Lower leg skin (tissue), 4 donors: ENCODE results near the gene AQP12A. TPM values are rescaled to one million over a fixed set of nuclear protein-coding genes. Genes with fewer than 3 reads are reported as not detected.

Source experiments
- DNase-seq, 2 donors: peaks; one replicate each; pipeline ENCODE4 v3.0.0-alpha.2; 2019; ENCODE audit warnings: low spot score in 2 of 2
- H3K4me3 ChIP-seq: fragments of 200-600 bp; sonication (generic); 2 replicates; pipeline ENCODE4 v1.5.1; 2017; ENCODE audit warnings: mild to moderate bottlenecking, low read depth; ENCODE audit not compliant: poor library complexity, severe bottlenecking
- POLR2A ChIP-seq, 2 donors: fragments of 450-650 bp; IDR thresholded peaks; one replicate each; pipeline ENCODE4 v1.6.1; 2016 to 2017; ENCODE audit warnings: antibody characterized with exemption in 2 of 2, mild to moderate bottlenecking in 1 of 2, moderate library complexity in 1 of 2
- WGBS, 2 donors: methylation state at CpG; one replicate each; pipeline ENCODE4 v1.1.5; 2018; 5-methylcytosine and 5-hydroxymethylcytosine counted together
- intact Hi-C: fragments of 100-400 bp; cut with DNase I; formaldehyde crosslinking; loops from one replicate; pipeline ENCODE4 v1.15.0; 2023; ENCODE audit warnings: low total_unique reads
- total RNA-seq, 4 donors: library from RNA; depleted of rRNA; stranded (reverse); fragments of >200 nt; gene quantifications; one replicate each; pipeline ENCODE4 v1.1.0, GENCODE V29; 2016
- TF ChIP-seq, protein P1 (sequence below), 3 donors: fragments of 450-650 bp; IDR thresholded peaks; one replicate each; pipeline ENCODE4 v1.5.1; 2016; ENCODE audit warnings: antibody characterized with exemption in 3 of 3, mild to moderate bottlenecking in 3 of 3, moderate library complexity in 2 of 3

Gene AQP12A
- total RNA-seq, 4 donors from 2014 or later: not detected

DNA sequence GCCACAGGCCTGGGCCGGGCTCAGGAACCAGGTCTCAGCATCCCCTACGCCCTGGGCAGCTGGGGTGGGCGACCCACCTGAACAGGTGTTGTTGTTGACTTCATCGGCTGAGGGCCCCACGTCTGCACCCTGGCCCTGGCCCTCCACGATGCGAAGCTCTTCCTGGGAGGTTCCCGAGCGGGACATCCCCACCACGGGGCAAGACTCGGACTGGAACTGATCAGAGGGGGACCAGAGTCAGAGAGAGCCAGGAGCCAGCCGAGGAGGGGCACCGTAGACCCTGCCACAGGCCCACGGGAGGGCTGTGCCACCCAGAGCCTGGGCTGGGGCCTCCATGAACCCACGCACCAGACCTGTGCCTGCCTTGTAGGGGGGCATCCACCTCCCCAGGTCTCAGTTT lies 54.3 kb downstream of the AQP12A start:
- H3K4me3 ChIP-seq: no peak overlapping the region
- WGBS, 2 donors: 89 to 94% methylated on average over 7 to 15 of the region's 15 CpGs
- DNase-seq: no peak
- intact Hi-C loops: no loop called here
- TF ChIP-seq, protein P1, sequence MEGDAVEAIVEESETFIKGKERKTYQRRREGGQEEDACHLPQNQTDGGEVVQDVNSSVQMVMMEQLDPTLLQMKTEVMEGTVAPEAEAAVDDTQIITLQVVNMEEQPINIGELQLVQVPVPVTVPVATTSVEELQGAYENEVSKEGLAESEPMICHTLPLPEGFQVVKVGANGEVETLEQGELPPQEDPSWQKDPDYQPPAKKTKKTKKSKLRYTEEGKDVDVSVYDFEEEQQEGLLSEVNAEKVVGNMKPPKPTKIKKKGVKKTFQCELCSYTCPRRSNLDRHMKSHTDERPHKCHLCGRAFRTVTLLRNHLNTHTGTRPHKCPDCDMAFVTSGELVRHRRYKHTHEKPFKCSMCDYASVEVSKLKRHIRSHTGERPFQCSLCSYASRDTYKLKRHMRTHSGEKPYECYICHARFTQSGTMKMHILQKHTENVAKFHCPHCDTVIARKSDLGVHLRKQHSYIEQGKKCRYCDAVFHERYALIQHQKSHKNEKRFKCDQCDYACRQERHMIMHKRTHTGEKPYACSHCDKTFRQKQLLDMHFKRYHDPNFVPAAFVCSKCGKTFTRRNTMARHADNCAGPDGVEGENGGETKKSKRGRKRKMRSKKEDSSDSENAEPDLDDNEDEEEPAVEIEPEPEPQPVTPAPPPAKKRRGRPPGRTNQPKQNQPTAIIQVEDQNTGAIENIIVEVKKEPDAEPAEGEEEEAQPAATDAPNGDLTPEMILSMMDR (IDR thresholded peaks at IDR 0.05): no peak
- TF ChIP-seq POLR2A (IDR thresholded peaks at IDR 0.05): no peak

DNA sequence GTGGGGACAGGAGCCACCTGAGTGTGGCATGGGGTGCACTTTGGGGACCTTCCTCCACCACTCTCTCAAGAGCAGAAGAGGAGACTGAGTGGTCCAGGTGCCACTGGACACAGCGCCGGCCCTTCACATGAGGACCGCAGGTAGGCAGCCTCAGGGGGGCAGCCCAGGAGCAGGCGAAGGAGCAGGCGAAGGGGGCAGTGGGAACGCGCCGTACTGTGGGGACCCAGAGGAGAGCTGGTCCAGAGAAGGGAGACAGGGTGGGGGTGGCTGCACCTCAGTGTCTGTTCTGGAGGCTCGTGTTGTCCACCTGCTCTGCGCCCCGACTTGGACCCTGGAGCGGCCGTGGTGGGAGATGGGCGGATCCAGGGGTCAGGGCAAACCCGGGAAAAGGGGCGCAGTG lies 55.0 kb downstream of the AQP12A start:
- WGBS, 2 donors: 89 to 93% methylated on average over 16 of the region's 16 CpGs
- TF ChIP-seq, protein P1 (IDR thresholded peaks at IDR 0.05): no peak
- no peak for TF ChIP-seq POLR2A (IDR thresholded peaks at IDR 0.05)
- no peak for DNase-seq
- intact Hi-C loops: no loop called here
- H3K4me3 ChIP-seq: no peak overlapping the region

DNA sequence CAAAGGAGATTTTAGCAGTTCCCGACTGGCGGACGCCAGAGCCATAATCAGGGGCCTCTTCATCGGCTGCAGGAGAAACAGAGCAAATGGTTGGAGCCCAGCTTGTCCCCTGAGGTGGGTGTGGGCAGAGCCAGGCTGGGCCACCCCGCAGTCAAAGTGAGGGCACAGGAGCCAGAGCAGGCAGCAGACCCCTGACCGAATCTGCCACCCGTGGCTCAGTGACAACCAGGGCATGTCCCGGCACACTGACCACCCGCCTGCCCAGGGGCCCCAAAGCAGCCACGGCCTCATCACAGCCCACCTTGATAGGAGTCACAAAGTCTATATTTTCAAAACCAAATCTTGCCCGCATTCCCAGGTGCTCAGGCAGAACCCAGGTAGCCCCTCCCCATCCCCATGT lies 55.6 kb downstream of the AQP12A start:
- no peak for DNase-seq
- H3K4me3 ChIP-seq: no peak overlapping the region
- intact Hi-C loops: no loop called here
- TF ChIP-seq POLR2A (IDR thresholded peaks at IDR 0.05): no peak
- TF ChIP-seq, protein P1 (IDR thresholded peaks at IDR 0.05): no peak
- 89 to 92% methylated on average over 9 to 11 of the region's 11 CpGs for WGBS, 2 donors

Other genes with a start within 250 kb of the AQP12A start
- 10 to 100 TPM; 18.0 to 22.7 (median 21.1) TPM for gene ANKMY1, start 133.9 kb upstream of the AQP12A start, total RNA-seq
- gene DUSP28, start 131.5 kb upstream of the AQP12A start, total RNA-seq: 1 to 10 TPM; 5.5 to 8.1 (median 7.4) TPM
- 10 to 100 TPM; 76.1 to 99.9 (median 78.6) TPM for gene RNPEPL1, start 123.4 kb upstream of the AQP12A start, total RNA-seq
- 10 to 100 TPM; 25.6 to 38.0 (median 28.4) TPM for gene CAPN10, start 105.1 kb upstream of the AQP12A start, total RNA-seq
- gene GPR35, start 66.4 kb upstream of the AQP12A start, total RNA-seq: 1 to 10 TPM; 1.2 to 2.8 (median 2.4) TPM
- not detected for gene AQP12B, start 9.0 kb upstream of the AQP12A start, total RNA-seq
- 1 to 10 TPM in 3 of 4 donors, under 1 TPM in 1; 0.76 to 4.3 (median 3.0) TPM for gene KIF1A, start 128.4 kb downstream of the AQP12A start, total RNA-seq
- not detected for gene AGXT, start 177.0 kb downstream of the AQP12A start, total RNA-seq
- gene MAB21L4, start 204.3 kb downstream of the AQP12A start, total RNA-seq: 100 to 1,000 TPM in 1 of 4 donors, 10 to 100 TPM in 3; 41.3 to 121 (median 69.1) TPM
- gene CROCC2, start 214.5 kb downstream of the AQP12A start, total RNA-seq: under 1 TPM in 1 of 4 donors, not detected in 3; 0.10 TPM